Forelimb muscle (tissue), 1 donor: Measurements from ENCODE around the gene KDM2A. TPM values are rescaled to one million over a fixed set of nuclear protein-coding genes. Genes with fewer than 3 reads are reported as not detected.
"Not testable (repeated sequence)": the region's sequence is repeated elsewhere in the genome, so short reads cannot be mapped to it uniquely, and the experiment has no call there.

ENCODE experiments used
- DNase-seq: peaks from one replicate; pipeline ENCODE4 v3.0.0-alpha.2; 2013; ENCODE audit warnings: low read depth
- polyA plus RNA-seq: library from polyadenylated mRNA; unstranded; fragments of 120-200 nt; gene quantifications from one replicate; pipeline ENCODE4 v1.2.1, GENCODE V29; 2013; ENCODE audit not compliant: insufficient read length

Gene KDM2A
- polyA plus RNA-seq, 1 donor, result 51.6 TPM

- no peak for DNase-seq
Observed at GRCh38 chr11:67117672-67118180, 1.3 kb upstream of the KDM2A start.

- no peak for DNase-seq
Observed at GRCh38 chr11:67118181-67118766, 789 bp upstream of the KDM2A start.

GRCh38 chr11:67119585-67120391, 725 bp downstream of the KDM2A start:
- no peak for DNase-seq

GRCh38 chr11:67120456-67120855, 1.4 kb downstream of the KDM2A start:
- no peak for DNase-seq

- no peak for DNase-seq
Observed at GRCh38 chr11:67120881-67121710, 2.0 kb downstream of the KDM2A start.

- DNase-seq, result not testable (repeated sequence)
Observed at GRCh38 chr11:67123801-67124200, 4.7 kb downstream of the KDM2A start.

- not testable (repeated sequence) for DNase-seq
Observed at GRCh38 chr11:67126243-67126642, 7.2 kb downstream of the KDM2A start.

- no peak for DNase-seq
Observed at GRCh38 chr11:67126986-67127385, 7.9 kb downstream of the KDM2A start.

GRCh38 chr11:67130861-67131260, 11.8 kb downstream of the KDM2A start:
- not testable (repeated sequence) for DNase-seq

- DNase-seq, result no peak
Observed at GRCh38 chr11:67136156-67136555, 17.1 kb downstream of the KDM2A start.

- no peak for DNase-seq
Observed at GRCh38 chr11:67138922-67139321, 19.9 kb downstream of the KDM2A start.

GRCh38 chr11:67146516-67147226, 27.6 kb downstream of the KDM2A start:
- no peak for DNase-seq

- no peak for DNase-seq
Observed at GRCh38 chr11:67153971-67154370, 34.9 kb downstream of the KDM2A start.

GRCh38 chr11:67154726-67155125, 35.7 kb downstream of the KDM2A start:
- DNase-seq, result no peak

GRCh38 chr11:67157691-67158090, 38.6 kb downstream of the KDM2A start:
- no peak for DNase-seq

- no peak for DNase-seq
Observed at GRCh38 chr11:67158221-67158620, 39.2 kb downstream of the KDM2A start.

- no peak for DNase-seq
Observed at GRCh38 chr11:67160045-67160444, 41.0 kb downstream of the KDM2A start.

- no peak for DNase-seq
Observed at GRCh38 chr11:67160872-67161783, 42.1 kb downstream of the KDM2A start.

GRCh38 chr11:67163006-67163405, 43.9 kb downstream of the KDM2A start:
- DNase-seq, result no peak

- no peak for DNase-seq
Observed at GRCh38 chr11:67165623-67166022, 46.6 kb downstream of the KDM2A start.

GRCh38 chr11:67167091-67167490, 48.0 kb downstream of the KDM2A start:
- DNase-seq, result no peak
